HepG2 (cell line): Measurements from ENCODE around the gene ZNF467. TPM values are rescaled to one million over a fixed set of nuclear protein-coding genes. Genes with fewer than 3 reads are reported as not detected.

Experiments
- CREB1 ChIP-seq, 2 experiments: fragments of 450-650 bp in 1 of 2; IDR thresholded peaks; 2 replicates each; pipeline ENCODE4 v1.6.1; 2016 to 2017; ENCODE audit warnings: control low read depth in 1 of 2, mild to moderate bottlenecking in 1 of 2, missing compliant biosample characterization in 1 of 2, missing genetic modification characterization in 1 of 2
- NFKB2 ChIP-seq: sonication (generic); formaldehyde crosslinking; IDR thresholded peaks from 2 replicates; pipeline ENCODE4 v1.4.0; 2020; ENCODE audit warnings: missing genetic modification reagents, borderline replicate concordance
- SAP130 ChIP-seq: IDR thresholded peaks from 2 replicates; pipeline ENCODE4 v1.6.1; 2016; ENCODE audit warnings: low read depth
- SNAPC2 ChIP-seq: sonication (generic); formaldehyde crosslinking; IDR thresholded peaks from 2 replicates; pipeline ENCODE4 v1.8.1; 2022; ENCODE audit warnings: mild to moderate bottlenecking, missing genetic modification reagents
- TAF15 ChIP-seq: fragments of 200-400 bp; formaldehyde crosslinking; IDR thresholded peaks from one replicate; pipeline ENCODE4 v1.6.1; 2018; ENCODE audit warnings: mild to moderate bottlenecking, low read depth, low read length; ENCODE audit not compliant: poor library complexity, severe bottlenecking
- ZNF224 ChIP-seq: sonication (generic); formaldehyde crosslinking; IDR thresholded peaks from 2 replicates; pipeline ENCODE4 v1.5.0; 2020; ENCODE audit warnings: mild to moderate bottlenecking, missing genetic modification reagents
- ZNF276 ChIP-seq: sonication (generic); formaldehyde crosslinking; IDR thresholded peaks from 2 replicates; pipeline ENCODE4 v1.4.0; 2020; ENCODE audit warnings: mild to moderate bottlenecking, low read depth, missing genetic modification reagents
- ZNF34 ChIP-seq: sonication (generic); formaldehyde crosslinking; IDR thresholded peaks from 2 replicates; pipeline ENCODE4 v1.4.0; 2020; ENCODE audit warnings: mild to moderate bottlenecking, missing genetic modification reagents, borderline replicate concordance
- ZNF605 ChIP-seq: sonication (generic); formaldehyde crosslinking; IDR thresholded peaks from 2 replicates; pipeline ENCODE4 v1.8.0; 2022; ENCODE audit warnings: mild to moderate bottlenecking, missing genetic modification reagents
- ZXDC ChIP-seq: sonication (generic); formaldehyde crosslinking; IDR thresholded peaks from 2 replicates; pipeline ENCODE4 v1.5.0; 2020; ENCODE audit warnings: mild to moderate bottlenecking, missing genetic modification reagents
- polyA plus RNA-seq, 8 experiments: library from polyadenylated mRNA; depleted of rRNA in 3 of 8; stranded (reverse) in 7 of 8; unstranded in 1 of 8; fragments of >200 nt; fragmentation: Illumina TruSeq in 4 of 8; extraction: Trizol in 4 of 8; gene quantifications; 2 replicates each; pipeline versions ENCODE4 v1.2.1 to v1.2.3, GENCODE V29; 2011 to 2016; ENCODE audit warnings: low read depth in 4 of 8, missing spikeins in 1 of 8, mixed read lengths in 1 of 8; ENCODE audit not compliant: insufficient read depth in 1 of 8
- total RNA-seq, 5 experiments: library from RNA; depleted of rRNA; stranded (reverse); fragments of >200 nt; fragmentation: Illumina TruSeq; extraction: Trizol; gene quantifications; 2 replicates each; pipeline ENCODE4 v1.2.3, GENCODE V29; 2016; ENCODE audit warnings: low read depth in 1 of 5
- TF ChIP-seq, protein P1 (sequence below): sonication (generic); formaldehyde crosslinking; IDR thresholded peaks from 2 replicates; pipeline ENCODE4 v1.5.0; 2020; ENCODE audit warnings: mild to moderate bottlenecking, missing genetic modification reagents
- TF ChIP-seq, protein P2 (sequence below): sonication (generic); formaldehyde crosslinking; conservative IDR thresholded peaks from 2 replicates; pipeline ENCODE4 v1.4.0; 2020; ENCODE audit warnings: mild to moderate bottlenecking, missing genetic modification reagents, moderate library complexity
- TF ChIP-seq, protein P3 (sequence below): sonication (generic); formaldehyde crosslinking; IDR thresholded peaks from 2 replicates; pipeline ENCODE4 v1.4.0; 2020; ENCODE audit warnings: missing genetic modification reagents, borderline replicate concordance

Gene ZNF467
- total and polyA plus RNA-seq, 2 of the 13 experiments (the other 11 are each of a cell fraction or from before 2014, with no cell fraction given) = 0.03 TPM; not detected in 1

DNA sequence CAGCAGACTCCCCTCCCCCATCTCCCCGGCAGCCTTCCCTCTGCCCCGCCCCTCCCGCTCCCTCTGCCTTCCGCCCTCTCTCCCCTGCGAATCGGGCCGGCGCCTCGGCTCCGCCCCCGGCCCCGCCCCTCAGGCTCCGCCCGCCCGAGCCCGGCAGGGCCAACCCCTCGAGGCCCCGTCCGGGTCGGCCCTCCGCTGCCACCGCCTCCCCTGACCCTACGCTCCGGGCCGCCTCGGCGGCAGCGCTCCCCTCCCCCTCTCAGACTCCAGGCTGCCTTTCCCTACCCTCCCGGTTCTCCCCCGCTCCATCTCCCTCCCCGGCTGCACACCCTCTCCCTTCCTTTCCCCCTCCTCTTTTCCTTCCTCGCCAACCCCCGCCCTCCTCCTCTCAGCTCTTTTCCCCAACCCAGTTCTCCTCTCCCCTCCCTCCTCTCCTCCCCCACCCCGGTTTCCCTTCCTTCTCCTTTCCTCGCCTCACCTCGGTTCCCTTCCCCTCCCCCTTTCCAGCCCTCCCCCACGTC is 1.6 kb downstream of the ZNF467 start (continued):
- no peak for TF ChIP-seq ZXDC
- no peak for TF ChIP-seq ZNF605
- no peak for TF ChIP-seq ZNF34 (CRISPR knock-in tag)
- TF ChIP-seq, protein P1, sequence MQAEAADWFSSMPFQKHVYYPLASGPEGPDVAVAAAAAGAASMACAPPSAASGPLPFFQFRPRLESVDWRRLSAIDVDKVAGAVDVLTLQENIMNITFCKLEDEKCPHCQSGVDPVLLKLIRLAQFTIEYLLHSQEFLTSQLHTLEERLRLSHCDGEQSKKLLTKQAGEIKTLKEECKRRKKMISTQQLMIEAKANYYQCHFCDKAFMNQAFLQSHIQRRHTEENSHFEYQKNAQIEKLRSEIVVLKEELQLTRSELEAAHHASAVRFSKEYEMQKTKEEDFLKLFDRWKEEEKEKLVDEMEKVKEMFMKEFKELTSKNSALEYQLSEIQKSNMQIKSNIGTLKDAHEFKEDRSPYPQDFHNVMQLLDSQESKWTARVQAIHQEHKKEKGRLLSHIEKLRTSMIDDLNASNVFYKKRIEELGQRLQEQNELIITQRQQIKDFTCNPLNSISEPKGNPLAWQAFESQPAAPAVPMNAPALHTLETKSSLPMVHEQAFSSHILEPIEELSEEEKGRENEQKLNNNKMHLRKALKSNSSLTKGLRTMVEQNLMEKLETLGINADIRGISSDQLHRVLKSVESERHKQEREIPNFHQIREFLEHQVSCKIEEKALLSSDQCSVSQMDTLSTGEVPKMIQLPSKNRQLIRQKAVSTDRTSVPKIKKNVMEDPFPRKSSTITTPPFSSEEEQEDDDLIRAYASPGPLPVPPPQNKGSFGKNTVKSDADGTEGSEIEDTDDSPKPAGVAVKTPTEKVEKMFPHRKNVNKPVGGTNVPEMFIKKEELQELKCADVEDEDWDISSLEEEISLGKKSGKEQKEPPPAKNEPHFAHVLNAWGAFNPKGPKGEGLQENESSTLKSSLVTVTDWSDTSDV = no peak
- 0 out of 2 replicates have a peak, but pooled peaks have one; percentile 7 for TF ChIP-seq NFKB2 (CRISPR knock-in tag)
- TF ChIP-seq TAF15 = no peak
- TF ChIP-seq CREB1 (IDR thresholded peaks at IDR 0.05) = no peak
- no peak for TF ChIP-seq CREB1 (CRISPR knock-in tag; IDR thresholded peaks at IDR 0.05)
- no peak for TF ChIP-seq ZNF276 (CRISPR knock-in tag)
- TF ChIP-seq SNAPC2 (CRISPR knock-in tag) = no peak
- TF ChIP-seq, protein P2, sequence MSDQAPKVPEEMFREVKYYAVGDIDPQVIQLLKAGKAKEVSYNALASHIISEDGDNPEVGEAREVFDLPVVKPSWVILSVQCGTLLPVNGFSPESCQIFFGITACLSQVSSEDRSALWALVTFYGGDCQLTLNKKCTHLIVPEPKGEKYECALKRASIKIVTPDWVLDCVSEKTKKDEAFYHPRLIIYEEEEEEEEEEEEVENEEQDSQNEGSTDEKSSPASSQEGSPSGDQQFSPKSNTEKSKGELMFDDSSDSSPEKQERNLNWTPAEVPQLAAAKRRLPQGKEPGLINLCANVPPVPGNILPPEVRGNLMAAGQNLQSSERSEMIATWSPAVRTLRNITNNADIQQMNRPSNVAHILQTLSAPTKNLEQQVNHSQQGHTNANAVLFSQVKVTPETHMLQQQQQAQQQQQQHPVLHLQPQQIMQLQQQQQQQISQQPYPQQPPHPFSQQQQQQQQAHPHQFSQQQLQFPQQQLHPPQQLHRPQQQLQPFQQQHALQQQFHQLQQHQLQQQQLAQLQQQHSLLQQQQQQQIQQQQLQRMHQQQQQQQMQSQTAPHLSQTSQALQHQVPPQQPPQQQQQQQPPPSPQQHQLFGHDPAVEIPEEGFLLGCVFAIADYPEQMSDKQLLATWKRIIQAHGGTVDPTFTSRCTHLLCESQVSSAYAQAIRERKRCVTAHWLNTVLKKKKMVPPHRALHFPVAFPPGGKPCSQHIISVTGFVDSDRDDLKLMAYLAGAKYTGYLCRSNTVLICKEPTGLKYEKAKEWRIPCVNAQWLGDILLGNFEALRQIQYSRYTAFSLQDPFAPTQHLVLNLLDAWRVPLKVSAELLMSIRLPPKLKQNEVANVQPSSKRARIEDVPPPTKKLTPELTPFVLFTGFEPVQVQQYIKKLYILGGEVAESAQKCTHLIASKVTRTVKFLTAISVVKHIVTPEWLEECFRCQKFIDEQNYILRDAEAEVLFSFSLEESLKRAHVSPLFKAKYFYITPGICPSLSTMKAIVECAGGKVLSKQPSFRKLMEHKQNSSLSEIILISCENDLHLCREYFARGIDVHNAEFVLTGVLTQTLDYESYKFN (CRISPR knock-in tag) = 0 out of 2 replicates have a peak, but pooled peaks have one; percentile 17
- TF ChIP-seq ZNF224 (CRISPR knock-in tag) = no peak
- TF ChIP-seq SAP130 (CRISPR knock-in tag) = peak; percentile 50
- TF ChIP-seq, protein P3, sequence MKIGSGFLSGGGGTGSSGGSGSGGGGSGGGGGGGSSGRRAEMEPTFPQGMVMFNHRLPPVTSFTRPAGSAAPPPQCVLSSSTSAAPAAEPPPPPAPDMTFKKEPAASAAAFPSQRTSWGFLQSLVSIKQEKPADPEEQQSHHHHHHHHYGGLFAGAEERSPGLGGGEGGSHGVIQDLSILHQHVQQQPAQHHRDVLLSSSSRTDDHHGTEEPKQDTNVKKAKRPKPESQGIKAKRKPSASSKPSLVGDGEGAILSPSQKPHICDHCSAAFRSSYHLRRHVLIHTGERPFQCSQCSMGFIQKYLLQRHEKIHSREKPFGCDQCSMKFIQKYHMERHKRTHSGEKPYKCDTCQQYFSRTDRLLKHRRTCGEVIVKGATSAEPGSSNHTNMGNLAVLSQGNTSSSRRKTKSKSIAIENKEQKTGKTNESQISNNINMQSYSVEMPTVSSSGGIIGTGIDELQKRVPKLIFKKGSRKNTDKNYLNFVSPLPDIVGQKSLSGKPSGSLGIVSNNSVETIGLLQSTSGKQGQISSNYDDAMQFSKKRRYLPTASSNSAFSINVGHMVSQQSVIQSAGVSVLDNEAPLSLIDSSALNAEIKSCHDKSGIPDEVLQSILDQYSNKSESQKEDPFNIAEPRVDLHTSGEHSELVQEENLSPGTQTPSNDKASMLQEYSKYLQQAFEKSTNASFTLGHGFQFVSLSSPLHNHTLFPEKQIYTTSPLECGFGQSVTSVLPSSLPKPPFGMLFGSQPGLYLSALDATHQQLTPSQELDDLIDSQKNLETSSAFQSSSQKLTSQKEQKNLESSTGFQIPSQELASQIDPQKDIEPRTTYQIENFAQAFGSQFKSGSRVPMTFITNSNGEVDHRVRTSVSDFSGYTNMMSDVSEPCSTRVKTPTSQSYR (CRISPR knock-in tag) = peak; percentile 82; the same call in 1 of the 2 replicates
